ENCODE measurements around the gene MYRFL. TPM values are rescaled to one million over a fixed set of nuclear protein-coding genes. Genes with fewer than 3 reads are reported as not detected.

The MYRFL gene
- polyA plus RNA-seq, 2 donors = 0.08 TPM; not detected in 1

GRCh38 chr12:69951108-69951507 lies 126.1 kb downstream of the MYRFL start:
- H3K4me1 ChIP-seq (ENCODE audit: control insufficient read depth in 2 of 2, insufficient read depth in 2 of 2, low read length in 1 of 2) = no peaks in the 10 kb centered on the region
- 91% methylated on average over 3 to 5 of the region's 5 CpGs for WGBS, 2 donors

GRCh38 chr12:69952890-69953289 lies 127.9 kb downstream of the MYRFL start:
- Histone ChIP-seq H3K9me3 (ENCODE audit: control insufficient read depth in 2 of 2, insufficient read depth in 1 of 2, low read depth in 1 of 2, low read length in 1 of 2) (no peaks in the 10 kb centered on the region), H3K4me3 (ENCODE audit: low read depth in 1 of 2, low read length in 2 of 2) (no peak overlapping the region), H3K36me3 (ENCODE audit: control insufficient read depth in 2 of 2, insufficient read depth in 2 of 2, low read length in 1 of 2) (no peaks in the 10 kb centered on the region), H3K27ac (ENCODE audit: low read depth in 2 of 2, low read length in 1 of 2) (no peak overlapping the region), H3K27me3 (ENCODE audit: control insufficient read depth in 1 of 2, insufficient read depth in 2 of 2, low read length in 2 of 2) (no peaks in the 10 kb centered on the region), H3K4me1 (ENCODE audit: control insufficient read depth in 2 of 2, insufficient read depth in 2 of 2, low read length in 1 of 2) (no peaks in the 10 kb centered on the region)
- WGBS, 2 donors = 87 to 89% methylated on average over 2 of the region's 2 CpGs

More at GRCh38 chr12:69951108-69951507, 126.1 kb downstream of the MYRFL start:
- Histone ChIP-seq H3K9me3 (ENCODE audit: control insufficient read depth in 2 of 2, insufficient read depth in 1 of 2, low read depth in 1 of 2, low read length in 1 of 2) (no peaks in the 10 kb centered on the region), H3K4me3 (ENCODE audit: low read depth in 1 of 2, low read length in 2 of 2) (no peak overlapping the region), H3K27ac (ENCODE audit: low read depth in 2 of 2, low read length in 1 of 2) (no peak overlapping the region), H3K36me3 (ENCODE audit: control insufficient read depth in 2 of 2, insufficient read depth in 2 of 2, low read length in 1 of 2) (no peaks in the 10 kb centered on the region), H3K27me3 (ENCODE audit: control insufficient read depth in 1 of 2, insufficient read depth in 2 of 2, low read length in 2 of 2) (no peaks in the 10 kb centered on the region)

GRCh38 chr12:69961246-69961645 lies 136.2 kb downstream of the MYRFL start:
- H3K27me3 ChIP-seq (ENCODE audit: control insufficient read depth in 1 of 2, insufficient read depth in 2 of 2, low read length in 2 of 2) = no peaks in the 10 kb centered on the region
- H3K4me3 ChIP-seq (ENCODE audit: low read depth in 1 of 2, low read length in 2 of 2) = no peak overlapping the region
- H3K27ac ChIP-seq (ENCODE audit: low read depth in 2 of 2, low read length in 1 of 2) = no peak overlapping the region
- H3K9me3 ChIP-seq (ENCODE audit: control insufficient read depth in 2 of 2, insufficient read depth in 1 of 2, low read depth in 1 of 2, low read length in 1 of 2) = no peaks in the 10 kb centered on the region
- H3K36me3 ChIP-seq (ENCODE audit: control insufficient read depth in 2 of 2, insufficient read depth in 2 of 2, low read length in 1 of 2) = no peaks in the 10 kb centered on the region
- no peaks in the 10 kb centered on the region for H3K4me1 ChIP-seq (ENCODE audit: control insufficient read depth in 2 of 2, insufficient read depth in 2 of 2, low read length in 1 of 2)

DNA sequence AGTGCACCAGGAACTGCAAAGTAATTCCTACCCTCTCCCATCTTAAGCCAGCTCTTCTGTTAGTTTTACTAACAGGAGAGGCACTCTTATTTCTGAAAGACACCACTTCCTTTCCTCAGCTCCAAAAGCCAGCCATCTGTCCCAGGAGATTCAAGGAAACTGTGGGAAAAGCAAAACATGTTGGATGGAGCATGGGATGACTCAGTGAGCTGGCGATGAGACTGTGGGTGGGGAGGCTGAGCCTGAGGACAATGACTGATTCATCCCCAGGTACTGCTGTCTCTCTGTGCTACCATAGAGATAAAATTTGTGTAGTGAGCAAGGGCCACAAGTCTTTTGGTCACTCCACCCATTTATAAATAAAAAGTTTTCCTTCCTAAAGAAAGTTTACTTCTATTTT lies 141.4 kb downstream of the MYRFL start:
- Histone ChIP-seq H3K36me3 (ENCODE audit: control insufficient read depth in 2 of 2, insufficient read depth in 2 of 2, low read length in 1 of 2) (no peaks in the 10 kb centered on the region), H3K4me3 (ENCODE audit: low read depth in 1 of 2, low read length in 2 of 2) (no peak overlapping the region), H3K9me3 (ENCODE audit: control insufficient read depth in 2 of 2, insufficient read depth in 1 of 2, low read depth in 1 of 2, low read length in 1 of 2) (no peaks in the 10 kb centered on the region), H3K4me1 (ENCODE audit: control insufficient read depth in 2 of 2, insufficient read depth in 2 of 2, low read length in 1 of 2) (no peaks in the 10 kb centered on the region), H3K27me3 (ENCODE audit: control insufficient read depth in 1 of 2, insufficient read depth in 2 of 2, low read length in 2 of 2) (no peaks in the 10 kb centered on the region), H3K27ac (ENCODE audit: low read depth in 2 of 2, low read length in 1 of 2) (peak overlapping the region; percentile 13 to 86)
- 23 to 33% methylated on average over 1 of the region's 1 CpG for WGBS, 2 donors

GRCh38 chr12:69966839-69967238 lies 141.8 kb downstream of the MYRFL start:
- Histone ChIP-seq H3K9me3 (ENCODE audit: control insufficient read depth in 2 of 2, insufficient read depth in 1 of 2, low read depth in 1 of 2, low read length in 1 of 2) (no peaks in the 10 kb centered on the region), H3K4me3 (ENCODE audit: low read depth in 1 of 2, low read length in 2 of 2) (no peak overlapping the region), H3K36me3 (ENCODE audit: control insufficient read depth in 2 of 2, insufficient read depth in 2 of 2, low read length in 1 of 2) (no peaks in the 10 kb centered on the region), H3K4me1 (ENCODE audit: control insufficient read depth in 2 of 2, insufficient read depth in 2 of 2, low read length in 1 of 2) (no peaks in the 10 kb centered on the region), H3K27ac (ENCODE audit: low read depth in 2 of 2, low read length in 1 of 2) (peak overlapping the region; percentile 13 to 86), H3K27me3 (ENCODE audit: control insufficient read depth in 1 of 2, insufficient read depth in 2 of 2, low read length in 2 of 2) (no peaks in the 10 kb centered on the region)
- WGBS, 2 donors = 27 to 52% methylated on average over 3 of the region's 3 CpGs

DNA sequence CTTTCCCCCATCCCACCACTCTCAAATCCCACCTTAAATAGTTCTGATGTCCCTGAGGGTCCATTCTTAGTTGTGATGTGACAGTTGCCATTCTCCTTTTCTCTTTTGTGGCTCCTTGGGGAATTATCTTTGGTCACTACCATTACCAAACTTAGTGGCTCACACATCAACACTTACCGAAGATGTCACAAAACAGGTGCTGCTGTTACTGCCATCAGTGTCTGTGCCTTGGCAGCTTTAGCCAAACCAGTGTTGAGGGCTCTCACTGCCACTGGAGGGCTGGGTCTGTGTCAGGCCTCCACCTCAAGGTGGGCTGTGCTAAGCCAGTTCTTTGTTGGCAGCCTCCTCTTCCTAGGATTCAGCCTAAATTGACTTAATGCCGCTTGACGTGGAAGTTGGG lies 144.0 kb downstream of the MYRFL start:
- no peaks in the 10 kb centered on the region for H3K27me3 ChIP-seq (ENCODE audit: control insufficient read depth in 1 of 2, insufficient read depth in 2 of 2, low read length in 2 of 2)
- H3K9me3 ChIP-seq (ENCODE audit: control insufficient read depth in 2 of 2, insufficient read depth in 1 of 2, low read depth in 1 of 2, low read length in 1 of 2) = no peaks in the 10 kb centered on the region
- H3K4me1 ChIP-seq (ENCODE audit: control insufficient read depth in 2 of 2, insufficient read depth in 2 of 2, low read length in 1 of 2) = no peaks in the 10 kb centered on the region
- no peak overlapping the region for H3K4me3 ChIP-seq (ENCODE audit: low read depth in 1 of 2, low read length in 2 of 2)
- WGBS, 2 donors = 84 to 85% methylated on average over 3 of the region's 3 CpGs
- H3K36me3 ChIP-seq (ENCODE audit: control insufficient read depth in 2 of 2, insufficient read depth in 2 of 2, low read length in 1 of 2) = no peaks in the 10 kb centered on the region
- H3K27ac ChIP-seq (ENCODE audit: low read depth in 2 of 2, low read length in 1 of 2) = no peak overlapping the region

DNA sequence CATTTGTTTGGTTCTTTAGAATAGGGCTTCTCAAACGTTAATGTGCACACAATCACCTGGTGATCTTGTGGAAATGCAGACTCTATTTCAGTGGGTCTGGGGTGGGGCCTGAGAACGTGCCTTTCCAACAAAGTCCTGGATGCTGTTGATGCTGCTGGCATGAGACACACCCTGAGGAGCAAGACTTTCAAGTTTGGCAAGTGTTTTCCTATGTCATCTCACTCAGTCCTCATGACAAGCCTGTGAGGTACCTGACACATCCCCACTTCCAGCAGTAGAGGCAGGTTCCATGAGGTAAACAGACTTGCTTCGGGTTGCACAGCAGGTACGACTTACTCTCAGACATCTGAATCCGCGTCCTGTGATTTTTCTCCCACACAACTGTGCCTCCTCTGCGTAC lies 147.1 kb downstream of the MYRFL start:
- no peaks in the 10 kb centered on the region for H3K4me1 ChIP-seq (ENCODE audit: control insufficient read depth in 2 of 2, insufficient read depth in 2 of 2, low read length in 1 of 2)
- no peaks in the 10 kb centered on the region for H3K9me3 ChIP-seq (ENCODE audit: control insufficient read depth in 2 of 2, insufficient read depth in 1 of 2, low read depth in 1 of 2, low read length in 1 of 2)
- H3K27ac ChIP-seq (ENCODE audit: low read depth in 2 of 2, low read length in 1 of 2) = peak overlapping the region; percentile 22 to 83
- H3K4me3 ChIP-seq (ENCODE audit: low read depth in 1 of 2, low read length in 2 of 2) = no peak overlapping the region
- H3K27me3 ChIP-seq (ENCODE audit: control insufficient read depth in 1 of 2, insufficient read depth in 2 of 2, low read length in 2 of 2) = no peaks in the 10 kb centered on the region
- 66 to 67% methylated on average over 7 of the region's 7 CpGs for WGBS, 2 donors
- H3K36me3 ChIP-seq (ENCODE audit: control insufficient read depth in 2 of 2, insufficient read depth in 2 of 2, low read length in 1 of 2) = no peaks in the 10 kb centered on the region

DNA sequence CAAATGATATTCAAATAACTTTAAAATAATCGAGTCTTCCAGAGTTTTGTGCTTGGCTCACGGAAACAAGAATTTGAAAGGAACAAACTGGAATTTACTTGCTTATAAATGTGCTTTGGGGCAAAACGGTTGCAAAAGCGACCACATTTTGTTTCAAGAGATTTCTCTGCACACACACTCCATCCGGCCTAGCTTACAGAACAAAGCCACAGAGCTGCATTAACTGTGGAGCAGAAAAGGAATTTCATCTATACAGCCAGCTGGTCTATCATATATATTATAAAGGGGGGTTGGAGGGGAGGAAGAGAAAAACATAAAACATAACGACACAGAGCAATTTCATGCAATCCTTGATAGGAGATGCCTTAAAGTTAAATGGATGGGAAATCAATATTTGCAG lies 153.0 kb downstream of the MYRFL start:
- H3K36me3 ChIP-seq (ENCODE audit: control insufficient read depth in 2 of 2, insufficient read depth in 2 of 2, low read length in 1 of 2) = no peaks in the 10 kb centered on the region
- H3K27ac ChIP-seq (ENCODE audit: low read depth in 2 of 2, low read length in 1 of 2) = no peak overlapping the region
- H3K27me3 ChIP-seq (ENCODE audit: control insufficient read depth in 1 of 2, insufficient read depth in 2 of 2, low read length in 2 of 2) = no peaks in the 10 kb centered on the region
- WGBS, 2 donors = 52 to 54% methylated on average over 6 of the region's 6 CpGs
- no peaks in the 10 kb centered on the region for H3K4me1 ChIP-seq (ENCODE audit: control insufficient read depth in 2 of 2, insufficient read depth in 2 of 2, low read length in 1 of 2)
- H3K9me3 ChIP-seq (ENCODE audit: control insufficient read depth in 2 of 2, insufficient read depth in 1 of 2, low read depth in 1 of 2, low read length in 1 of 2) = no peaks in the 10 kb centered on the region
- H3K4me3 ChIP-seq (ENCODE audit: low read depth in 1 of 2, low read length in 2 of 2) = no peak overlapping the region

- Histone ChIP-seq H3K4me3 (ENCODE audit: low read depth in 1 of 2, low read length in 2 of 2) (no peak overlapping the region), H3K36me3 (ENCODE audit: control insufficient read depth in 2 of 2, insufficient read depth in 2 of 2, low read length in 1 of 2) (no peaks in the 10 kb centered on the region), H3K27ac (ENCODE audit: low read depth in 2 of 2, low read length in 1 of 2) (no peak overlapping the region), H3K4me1 (ENCODE audit: control insufficient read depth in 2 of 2, insufficient read depth in 2 of 2, low read length in 1 of 2) (peaks cover 0 to 4% of the 10 kb centered on the region in 2 donors), H3K9me3 (ENCODE audit: control insufficient read depth in 2 of 2, insufficient read depth in 1 of 2, low read depth in 1 of 2, low read length in 1 of 2) (no peaks in the 10 kb centered on the region), H3K27me3 (ENCODE audit: control insufficient read depth in 1 of 2, insufficient read depth in 2 of 2, low read length in 2 of 2) (no peaks in the 10 kb centered on the region)
- WGBS, 2 donors = 63 to 71% methylated on average over 5 of the region's 5 CpGs
Observed at GRCh38 chr12:69981881-69982475, 157.0 kb downstream of the MYRFL start.

DNA sequence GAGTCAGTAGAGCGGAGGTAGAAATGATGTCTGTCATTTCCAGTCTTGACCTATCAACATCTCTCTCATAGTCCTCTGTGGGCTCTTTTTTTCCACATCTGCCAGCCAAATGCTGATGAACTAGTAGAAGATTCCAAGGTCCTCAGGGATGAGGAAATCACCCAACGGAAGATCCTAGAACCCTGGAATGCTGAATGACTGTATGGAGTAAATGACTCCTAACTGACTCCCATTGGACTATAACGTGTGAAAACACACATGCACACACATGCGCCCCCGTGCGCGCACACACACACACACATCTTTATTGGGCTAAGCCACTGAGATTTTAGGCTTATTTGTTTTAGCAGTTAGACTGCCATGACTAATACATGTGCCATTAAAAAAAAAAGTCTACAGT lies 159.2 kb downstream of the MYRFL start:
- 93 to 94% methylated on average over 7 of the region's 7 CpGs for WGBS, 2 donors
- Histone ChIP-seq H3K27me3 (ENCODE audit: control insufficient read depth in 1 of 2, insufficient read depth in 2 of 2, low read length in 2 of 2) (no peaks in the 10 kb centered on the region), H3K4me1 (ENCODE audit: control insufficient read depth in 2 of 2, insufficient read depth in 2 of 2, low read length in 1 of 2) (peaks cover 0 to 4% of the 10 kb centered on the region in 2 donors), H3K9me3 (ENCODE audit: control insufficient read depth in 2 of 2, insufficient read depth in 1 of 2, low read depth in 1 of 2, low read length in 1 of 2) (no peaks in the 10 kb centered on the region), H3K36me3 (ENCODE audit: control insufficient read depth in 2 of 2, insufficient read depth in 2 of 2, low read length in 1 of 2) (no peaks in the 10 kb centered on the region), H3K27ac (ENCODE audit: low read depth in 2 of 2, low read length in 1 of 2) (no peak overlapping the region), H3K4me3 (ENCODE audit: low read depth in 1 of 2, low read length in 2 of 2) (no peak overlapping the region)
